SK-N-SH (cell line): ENCODE data around the gene CSTB. TPM values are rescaled to one million over a fixed set of nuclear protein-coding genes. Genes with fewer than 3 reads are reported as not detected.
A peak's percentile ranks its signal among the peaks of the same experiment; 100 is the strongest.

Source experiments
- CTCF ChIA-PET: fragments of 300-600, 350-600 bp; formaldehyde crosslinking; extraction: SDS; loops from one replicate; lab custom pipeline; 2021; lab: Yijun Ruan, JAX
- POLR2A ChIA-PET: fragments of 350-600 bp; sonication (Branson Sonifier 250); formaldehyde crosslinking; extraction: SDS; loops from one replicate; lab custom pipeline; 2020; ENCODE audit warnings: antibody characterized with exemption, inconsistent platforms; lab: Yijun Ruan, JAX
- DNase-seq: peaks from one replicate; pipeline ENCODE4 v3.0.0; 2012
- H2AFZ ChIP-seq: fragments of 200-600 bp; sonication (generic); 2 replicates; pipeline ENCODE4 v1.8.1; 2016; ENCODE audit warnings: antibody characterized with exemption, mild to moderate bottlenecking, low read depth
- H3F3A ChIP-seq: fragments of 200-600 bp; sonication (generic); replicated peaks from 2 replicates; pipeline ENCODE3; 2016; ENCODE audit warnings: antibody characterized with exemption, mild to moderate bottlenecking; ENCODE audit not compliant: insufficient read depth
- H3K27ac ChIP-seq, 2 experiments: fragments of 200-500 bp in 1 of 2; fragments of 200-600 bp in 1 of 2; sonication (Bioruptor generic) in 1 of 2; sonication (generic), shearing (Covaris generic) in 1 of 2; 2 replicates each; pipeline versions ENCODE4 v1.5.1 to v1.6.1; 2014 to 2016; ENCODE audit warnings: low read depth in 2 of 2, inconsistent platforms in 1 of 2, low read length in 1 of 2, mild to moderate bottlenecking in 1 of 2, mixed read lengths in 1 of 2
- H3K27me3 ChIP-seq: fragments of 200-600 bp; sonication (generic), shearing (Covaris generic); 2 replicates; pipeline ENCODE4 v1.6.1; 2016; ENCODE audit warnings: mixed run types; ENCODE audit not compliant: insufficient read depth
- H3K36me3 ChIP-seq, 2 experiments: fragments of 200-500 bp in 1 of 2; fragments of 200-600 bp in 1 of 2; sonication (Bioruptor generic) in 1 of 2; sonication (generic) in 1 of 2; replicated peaks in 1 of 2; 2 replicates each; pipeline versions ENCODE3 to v1.5.1; 2014 to 2016; ENCODE audit warnings: low read length in 1 of 2, mild to moderate bottlenecking in 1 of 2; ENCODE audit not compliant: insufficient read depth in 2 of 2, control insufficient read depth in 1 of 2
- H3K4me1 ChIP-seq, 2 experiments: fragments of 200-500 bp in 1 of 2; fragments of 200-600 bp in 1 of 2; sonication (Bioruptor generic) in 1 of 2; sonication (generic), shearing (Covaris generic) in 1 of 2; 2 replicates each; pipeline versions ENCODE4 v1.5.1 to v1.6.1; 2014 to 2016; ENCODE audit warnings: low read depth in 1 of 2, low read length in 1 of 2, mixed run types in 1 of 2; ENCODE audit not compliant: insufficient read depth in 2 of 2, control insufficient read depth in 1 of 2
- H3K4me2 ChIP-seq: fragments of 200-600 bp; sonication (generic), shearing (Covaris generic); 2 replicates; pipeline ENCODE4 v1.6.1; 2017; ENCODE audit warnings: mixed run types
- H3K4me3 ChIP-seq, 2 experiments: fragments of 200-500 bp in 1 of 2; fragments of 200-600 bp in 1 of 2; sonication (Bioruptor generic) in 1 of 2; sonication (generic), shearing (Covaris generic) in 1 of 2; 2 replicates each; pipeline versions ENCODE4 v1.5.1 to v1.8.1; 2014 to 2016; ENCODE audit warnings: low read depth in 2 of 2, inconsistent platforms in 1 of 2, low read length in 1 of 2, mild to moderate bottlenecking in 1 of 2, mixed read lengths in 1 of 2, moderate library complexity in 1 of 2
- H3K79me2 ChIP-seq: fragments of 200-600 bp; sonication (generic); 2 replicates; pipeline ENCODE4 v1.8.1; 2017; ENCODE audit warnings: mild to moderate bottlenecking; ENCODE audit not compliant: insufficient read depth
- H3K9ac ChIP-seq: fragments of 200-600 bp; sonication (generic); 2 replicates; pipeline ENCODE4 v1.6.1; 2017; ENCODE audit warnings: mixed run types
- H3K9me2 ChIP-seq: fragments of 200-600 bp; sonication (generic); 2 replicates; pipeline ENCODE4 v1.6.1; 2017; ENCODE audit warnings: mixed run types
- H3K9me3 ChIP-seq: fragments of 200-600 bp; sonication (generic); 2 replicates; pipeline ENCODE4 v1.6.1; 2017; ENCODE audit warnings: mixed run types, mild to moderate bottlenecking, moderate library complexity
- H4K20me1 ChIP-seq: fragments of 200-600 bp; sonication (generic); 2 replicates; pipeline ENCODE4 v1.6.1; 2017; ENCODE audit warnings: mild to moderate bottlenecking, mixed run types; ENCODE audit not compliant: insufficient read depth
- CHD2 ChIP-seq: fragments of 150-350 bp; IDR thresholded peaks from 2 replicates; pipeline ENCODE4 v1.6.1; 2018; ENCODE audit warnings: low read length; ENCODE audit not compliant: partially characterized antibody
- FOXJ3 ChIP-seq: sonication (generic); formaldehyde crosslinking; IDR thresholded peaks from 2 replicates; pipeline ENCODE4 v1.5.1; 2020; ENCODE audit warnings: mild to moderate bottlenecking, missing genetic modification reagents
- MEF2A ChIP-seq: IDR thresholded peaks from 2 replicates; pipeline ENCODE4 v1.4.0; 2012; ENCODE audit warnings: low read depth, borderline replicate concordance
- MXI1 ChIP-seq: IDR thresholded peaks from 2 replicates; pipeline ENCODE4 v1.6.1; 2012; ENCODE audit warnings: mild to moderate bottlenecking, low read depth, low read length, improper control_type of control experiment
- NRF1 ChIP-seq: IDR thresholded peaks from 2 replicates; pipeline ENCODE4 v1.6.1; 2012; ENCODE audit warnings: low read depth, mild to moderate bottlenecking, low read length
- POLR2AphosphoS5 ChIP-seq: IDR thresholded peaks from 2 replicates; pipeline ENCODE4 v1.6.1; 2012; ENCODE audit warnings: low read depth, low read length
- RFX5 ChIP-seq: IDR thresholded peaks from 2 replicates; pipeline ENCODE4 v1.6.1; 2012; ENCODE audit warnings: mild to moderate bottlenecking, improper control_type of control experiment, low read length
- WGBS: methylation state at CpG from one replicate; pipeline ENCODE4 v1.1.6; 2017; ENCODE audit warnings: low lambda C conversion rate; 5-methylcytosine and 5-hydroxymethylcytosine counted together
- polyA plus RNA-seq, 3 experiments: library from polyadenylated mRNA; depleted of rRNA; stranded (reverse); fragments of >200 nt; gene quantifications; 2 replicates each; pipeline ENCODE4 v1.2.3, GENCODE V29; 2012
- TF ChIP-seq, protein P1 (sequence below): fragments of 150-350 bp; IDR thresholded peaks from 2 replicates; pipeline ENCODE4 v1.6.1; 2017; ENCODE audit warnings: antibody characterized with exemption, low read length, low read depth, borderline replicate concordance
- TF ChIP-seq, protein P2 (sequence below): IDR thresholded peaks from 2 replicates; pipeline ENCODE4 v1.4.0; 2012; ENCODE audit warnings: low read depth
- TF ChIP-seq, protein P3 (sequence below): IDR thresholded peaks from 2 replicates; pipeline ENCODE4 v1.6.1; 2012; ENCODE audit warnings: mild to moderate bottlenecking, low read depth, low read length, moderate library complexity
- TF ChIP-seq, protein P4 (sequence below): fragments of 200-600 bp; sonication (generic); IDR thresholded peaks from 2 replicates; pipeline ENCODE4 v1.6.1; 2017; ENCODE audit warnings: antibody characterized with exemption, mild to moderate bottlenecking, moderate library complexity

CSTB gene
- polyA plus RNA-seq, 1 of the 3 experiments (the other 2 are of a cell fraction) = 101 TPM

DNA sequence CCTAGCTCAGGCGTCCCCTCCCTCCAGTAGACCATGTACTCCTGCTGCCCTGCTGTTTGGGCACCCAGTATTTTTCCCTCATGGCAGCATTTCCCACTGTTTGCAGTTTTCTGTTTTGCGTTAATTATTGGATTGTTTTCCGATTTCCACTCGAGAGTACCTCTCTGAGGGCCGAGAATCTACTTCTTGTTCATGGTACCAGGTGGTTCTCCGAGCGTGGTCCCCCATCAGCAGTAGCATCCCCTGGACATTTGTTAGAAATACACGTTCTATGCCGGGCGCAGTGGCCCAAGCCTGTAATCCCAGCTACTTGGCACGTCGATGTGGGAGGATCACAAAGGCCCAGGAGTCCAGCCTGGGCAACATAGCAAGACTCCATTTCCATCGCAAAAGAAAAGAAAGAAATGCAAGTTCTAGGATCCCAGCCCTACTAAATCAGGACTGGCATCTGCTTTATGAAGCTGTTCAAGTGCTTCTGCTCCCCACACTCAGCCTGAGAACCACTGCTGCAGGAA lies 14.0 kb upstream of the CSTB start:
- peaks cover 10 to 11% of the 10 kb centered on the region in 2 experiments; a peak in 2 of 4 replicates for H3K4me1 ChIP-seq
- H3K27ac ChIP-seq = peak overlapping the region in 1 of 2 experiments; percentile 88; a peak in 1 of 4 replicates
- TF ChIP-seq POLR2AphosphoS5 = no peak
- TF ChIP-seq, protein P1, sequence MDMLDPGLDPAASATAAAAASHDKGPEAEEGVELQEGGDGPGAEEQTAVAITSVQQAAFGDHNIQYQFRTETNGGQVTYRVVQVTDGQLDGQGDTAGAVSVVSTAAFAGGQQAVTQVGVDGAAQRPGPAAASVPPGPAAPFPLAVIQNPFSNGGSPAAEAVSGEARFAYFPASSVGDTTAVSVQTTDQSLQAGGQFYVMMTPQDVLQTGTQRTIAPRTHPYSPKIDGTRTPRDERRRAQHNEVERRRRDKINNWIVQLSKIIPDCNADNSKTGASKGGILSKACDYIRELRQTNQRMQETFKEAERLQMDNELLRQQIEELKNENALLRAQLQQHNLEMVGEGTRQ = no peak
- TF ChIP-seq, protein P2, sequence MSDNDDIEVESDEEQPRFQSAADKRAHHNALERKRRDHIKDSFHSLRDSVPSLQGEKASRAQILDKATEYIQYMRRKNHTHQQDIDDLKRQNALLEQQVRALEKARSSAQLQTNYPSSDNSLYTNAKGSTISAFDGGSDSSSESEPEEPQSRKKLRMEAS = no peak
- TF ChIP-seq, protein P3, sequence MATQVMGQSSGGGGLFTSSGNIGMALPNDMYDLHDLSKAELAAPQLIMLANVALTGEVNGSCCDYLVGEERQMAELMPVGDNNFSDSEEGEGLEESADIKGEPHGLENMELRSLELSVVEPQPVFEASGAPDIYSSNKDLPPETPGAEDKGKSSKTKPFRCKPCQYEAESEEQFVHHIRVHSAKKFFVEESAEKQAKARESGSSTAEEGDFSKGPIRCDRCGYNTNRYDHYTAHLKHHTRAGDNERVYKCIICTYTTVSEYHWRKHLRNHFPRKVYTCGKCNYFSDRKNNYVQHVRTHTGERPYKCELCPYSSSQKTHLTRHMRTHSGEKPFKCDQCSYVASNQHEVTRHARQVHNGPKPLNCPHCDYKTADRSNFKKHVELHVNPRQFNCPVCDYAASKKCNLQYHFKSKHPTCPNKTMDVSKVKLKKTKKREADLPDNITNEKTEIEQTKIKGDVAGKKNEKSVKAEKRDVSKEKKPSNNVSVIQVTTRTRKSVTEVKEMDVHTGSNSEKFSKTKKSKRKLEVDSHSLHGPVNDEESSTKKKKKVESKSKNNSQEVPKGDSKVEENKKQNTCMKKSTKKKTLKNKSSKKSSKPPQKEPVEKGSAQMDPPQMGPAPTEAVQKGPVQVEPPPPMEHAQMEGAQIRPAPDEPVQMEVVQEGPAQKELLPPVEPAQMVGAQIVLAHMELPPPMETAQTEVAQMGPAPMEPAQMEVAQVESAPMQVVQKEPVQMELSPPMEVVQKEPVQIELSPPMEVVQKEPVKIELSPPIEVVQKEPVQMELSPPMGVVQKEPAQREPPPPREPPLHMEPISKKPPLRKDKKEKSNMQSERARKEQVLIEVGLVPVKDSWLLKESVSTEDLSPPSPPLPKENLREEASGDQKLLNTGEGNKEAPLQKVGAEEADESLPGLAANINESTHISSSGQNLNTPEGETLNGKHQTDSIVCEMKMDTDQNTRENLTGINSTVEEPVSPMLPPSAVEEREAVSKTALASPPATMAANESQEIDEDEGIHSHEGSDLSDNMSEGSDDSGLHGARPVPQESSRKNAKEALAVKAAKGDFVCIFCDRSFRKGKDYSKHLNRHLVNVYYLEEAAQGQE = no peak
- TF ChIP-seq MXI1 = no peak
- no peak for TF ChIP-seq RFX5
- TF ChIP-seq CHD2 = no peak
- CTCF ChIA-PET = interaction anchor here (0.6 to 2.0 kb wide), 14 partner anchors 9 to 494 kb away, joined by 3 to 9 read pairs (median 4); no protein-coding TSS in a partner anchor
- H3K79me2 ChIP-seq = peaks cover 51% of the 10 kb centered on the region
- peaks cover 18 to 35% of the 10 kb centered on the region in 2 experiments for H3K36me3 ChIP-seq
- peak overlapping the region; percentile 80 to 99 for H3K4me3 ChIP-seq
- no peaks in the 10 kb centered on the region for H3K9me2 ChIP-seq
- POLR2A ChIA-PET = interaction anchor here (0.6 to 1.2 kb wide), 3 partner anchors 17 to 222 kb away, joined by 3 read pairs; partner anchors contain the start of gene TRAPPC10
- H3K27me3 ChIP-seq = no peaks in the 10 kb centered on the region
- DNase-seq = no peak
- no peaks in the 10 kb centered on the region for H3K9me3 ChIP-seq
- H2AFZ ChIP-seq = peak overlapping the region; percentile 88
- H3F3A ChIP-seq = peaks cover 10% of the 10 kb centered on the region
- WGBS = 4% methylated on average over 13 of the region's 13 CpGs
- H3K4me2 ChIP-seq = peak overlapping the region; percentile 94
- H3K9ac ChIP-seq = peak overlapping the region; percentile 80
- peaks cover 4% of the 10 kb centered on the region for H4K20me1 ChIP-seq

DNA sequence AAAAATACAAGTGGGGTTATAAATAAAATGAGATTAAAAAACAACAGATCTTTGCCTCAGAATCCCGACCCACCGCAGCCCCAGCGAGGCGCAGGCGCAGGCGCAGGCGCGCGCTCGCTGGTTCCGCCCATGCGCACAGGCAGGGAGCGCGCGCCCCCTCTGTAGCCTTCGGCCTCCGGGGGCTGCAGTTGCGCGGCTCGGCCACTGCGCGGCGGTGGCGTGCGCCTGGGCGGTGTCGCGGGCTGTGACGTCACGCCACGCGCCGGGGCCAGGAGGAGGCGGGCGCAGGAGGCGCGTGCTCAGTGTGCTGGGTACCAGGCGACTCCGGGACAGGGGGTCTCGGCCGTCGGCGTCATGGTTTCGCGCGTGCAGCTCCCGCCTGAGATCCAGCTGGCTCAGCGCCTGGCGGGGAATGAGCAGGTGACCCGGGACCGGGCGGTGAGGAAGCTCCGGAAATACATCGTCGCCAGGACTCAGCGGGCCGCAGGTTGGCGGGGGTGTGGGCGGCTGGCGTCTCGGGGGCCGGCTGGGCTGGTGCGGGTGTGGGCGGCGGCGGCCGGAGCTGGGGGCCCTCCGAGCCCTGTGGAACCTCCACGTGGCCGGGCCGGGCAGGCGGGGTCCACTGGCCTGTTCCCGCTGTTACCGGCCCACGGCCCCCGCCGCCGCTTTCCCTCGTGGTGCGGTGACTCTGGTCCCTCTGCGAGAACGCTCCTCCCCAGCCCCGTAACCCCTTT lies 13.3 kb upstream of the CSTB start, which contains the start of gene RRP1:
Gene RRP1 (plus strand): TSS at position 302 of the 734 bp plus-strand sequence. CDS start 53 bp downstream, at position 355.
- H3F3A ChIP-seq = peaks cover 10% of the 10 kb centered on the region
- H3K4me3 ChIP-seq = peak within 1 kb of the TSS; percentile 80 to 99
- H3K79me2 ChIP-seq = peaks cover 50% of the 10 kb centered on the region
- H3K27ac ChIP-seq = peak within 1 kb of the TSS; percentile 77 to 88
- H3K4me2 ChIP-seq = peak within 1 kb of the TSS; percentile 94
- no peaks in the 10 kb centered on the region for H3K27me3 ChIP-seq
- POLR2A ChIA-PET = interaction anchor here (0.6 to 1.2 kb wide), 4 partner anchors 16 to 223 kb away, joined by 3 read pairs; partner anchors contain the start of genes HSF2BP and TRAPPC10
- CTCF ChIA-PET = interaction anchor here (0.6 to 2.0 kb wide), 16 partner anchors 10 to 493 kb away, joined by 3 to 9 read pairs (median 4); no protein-coding TSS in a partner anchor
- peaks cover 18 to 28% of the 10 kb centered on the region in 2 experiments for H3K36me3 ChIP-seq
- peak; percentile 99 for DNase-seq
- H2AFZ ChIP-seq = peak within 1 kb of the TSS; percentile 91
- H3K9me2 ChIP-seq = no peaks in the 10 kb centered on the region
- H4K20me1 ChIP-seq = peaks cover 4% of the 10 kb centered on the region
- H3K9ac ChIP-seq = peak within 1 kb of the TSS; percentile 80
- H3K9me3 ChIP-seq = no peaks in the 10 kb centered on the region
- H3K4me1 ChIP-seq = peaks cover 10 to 11% of the 10 kb centered on the region in 2 experiments; a peak in 2 of 4 replicates
- 1% methylated on average over 14 of the region's 83 CpGs for WGBS
- TF ChIP-seq, protein P4, sequence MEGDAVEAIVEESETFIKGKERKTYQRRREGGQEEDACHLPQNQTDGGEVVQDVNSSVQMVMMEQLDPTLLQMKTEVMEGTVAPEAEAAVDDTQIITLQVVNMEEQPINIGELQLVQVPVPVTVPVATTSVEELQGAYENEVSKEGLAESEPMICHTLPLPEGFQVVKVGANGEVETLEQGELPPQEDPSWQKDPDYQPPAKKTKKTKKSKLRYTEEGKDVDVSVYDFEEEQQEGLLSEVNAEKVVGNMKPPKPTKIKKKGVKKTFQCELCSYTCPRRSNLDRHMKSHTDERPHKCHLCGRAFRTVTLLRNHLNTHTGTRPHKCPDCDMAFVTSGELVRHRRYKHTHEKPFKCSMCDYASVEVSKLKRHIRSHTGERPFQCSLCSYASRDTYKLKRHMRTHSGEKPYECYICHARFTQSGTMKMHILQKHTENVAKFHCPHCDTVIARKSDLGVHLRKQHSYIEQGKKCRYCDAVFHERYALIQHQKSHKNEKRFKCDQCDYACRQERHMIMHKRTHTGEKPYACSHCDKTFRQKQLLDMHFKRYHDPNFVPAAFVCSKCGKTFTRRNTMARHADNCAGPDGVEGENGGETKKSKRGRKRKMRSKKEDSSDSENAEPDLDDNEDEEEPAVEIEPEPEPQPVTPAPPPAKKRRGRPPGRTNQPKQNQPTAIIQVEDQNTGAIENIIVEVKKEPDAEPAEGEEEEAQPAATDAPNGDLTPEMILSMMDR = peak; percentile 72
- TF ChIP-seq, protein P3 = no peak
- TF ChIP-seq MEF2A (no peak), NRF1 (peak; percentile 99), FOXJ3 (CRISPR knock-in tag) (no peak), CHD2 (peak; percentile 81)
- TF ChIP-seq, protein P2 = peak; percentile 89
